Measurements from ENCODE around the gene HAND2.

HAND2 gene

DNA sequence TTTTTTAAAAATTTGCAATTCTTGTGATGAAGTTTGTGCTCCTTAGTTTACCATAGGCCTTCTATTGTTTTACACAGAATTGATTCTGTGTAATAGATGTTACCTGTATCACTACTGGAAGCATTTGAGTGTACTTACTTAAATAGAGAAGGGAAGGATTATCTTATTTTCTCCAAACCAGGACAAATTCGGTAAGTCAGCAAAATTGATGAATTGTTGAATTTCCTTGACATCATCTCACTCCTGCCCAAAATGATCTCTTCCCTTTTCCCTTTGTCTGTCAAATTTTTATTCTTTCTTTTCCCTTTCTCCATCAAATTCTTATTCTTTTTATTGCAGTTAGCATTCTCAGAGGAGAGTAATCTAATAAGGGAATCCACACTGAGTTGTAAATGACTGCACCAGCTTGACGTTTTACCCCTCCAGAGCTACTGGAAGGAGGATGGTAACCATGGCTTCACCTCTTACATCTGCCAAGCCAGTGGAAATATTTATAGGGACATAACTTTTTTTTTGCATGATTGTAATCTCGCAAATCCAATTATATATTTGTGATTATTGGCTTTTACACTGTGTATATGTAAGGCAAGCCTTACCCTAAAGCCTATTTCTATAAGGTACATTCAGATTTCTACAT is 42.6 kb upstream of the HAND2 start:
- no peak overlapping the region for H3K4me3 ChIP-seq (ENCODE audit: low read depth, low read length)
- no peak for DNase-seq (ENCODE audit: low read depth)
- TF ChIP-seq, protein P1, sequence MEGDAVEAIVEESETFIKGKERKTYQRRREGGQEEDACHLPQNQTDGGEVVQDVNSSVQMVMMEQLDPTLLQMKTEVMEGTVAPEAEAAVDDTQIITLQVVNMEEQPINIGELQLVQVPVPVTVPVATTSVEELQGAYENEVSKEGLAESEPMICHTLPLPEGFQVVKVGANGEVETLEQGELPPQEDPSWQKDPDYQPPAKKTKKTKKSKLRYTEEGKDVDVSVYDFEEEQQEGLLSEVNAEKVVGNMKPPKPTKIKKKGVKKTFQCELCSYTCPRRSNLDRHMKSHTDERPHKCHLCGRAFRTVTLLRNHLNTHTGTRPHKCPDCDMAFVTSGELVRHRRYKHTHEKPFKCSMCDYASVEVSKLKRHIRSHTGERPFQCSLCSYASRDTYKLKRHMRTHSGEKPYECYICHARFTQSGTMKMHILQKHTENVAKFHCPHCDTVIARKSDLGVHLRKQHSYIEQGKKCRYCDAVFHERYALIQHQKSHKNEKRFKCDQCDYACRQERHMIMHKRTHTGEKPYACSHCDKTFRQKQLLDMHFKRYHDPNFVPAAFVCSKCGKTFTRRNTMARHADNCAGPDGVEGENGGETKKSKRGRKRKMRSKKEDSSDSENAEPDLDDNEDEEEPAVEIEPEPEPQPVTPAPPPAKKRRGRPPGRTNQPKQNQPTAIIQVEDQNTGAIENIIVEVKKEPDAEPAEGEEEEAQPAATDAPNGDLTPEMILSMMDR (IDR thresholded peaks at IDR 0.05; ENCODE audit: control insufficient read depth, extremely low read depth, insufficient read depth) = no peak

DNA sequence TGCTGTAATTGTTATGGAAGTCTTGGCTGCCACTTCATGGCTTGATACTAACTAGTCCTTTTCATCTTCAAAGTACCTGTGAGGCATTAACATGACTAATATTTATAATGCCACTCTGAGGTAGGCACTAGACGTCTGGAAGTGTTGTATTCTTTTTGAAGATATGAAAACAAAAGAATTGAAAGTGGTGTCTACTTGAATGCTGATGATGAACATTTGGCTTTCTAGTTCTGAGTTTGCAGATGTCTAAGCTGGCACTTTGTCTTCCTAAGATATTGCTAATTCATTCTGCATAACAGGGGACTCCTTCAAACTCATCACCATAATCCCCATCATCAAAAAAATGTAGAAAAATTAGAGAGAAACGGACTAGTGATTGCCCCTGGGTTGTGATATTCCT is 41.6 kb upstream of the HAND2 start:
- no peak overlapping the region for H3K4me3 ChIP-seq (ENCODE audit: low read depth, low read length)
- TF ChIP-seq, protein P1 (IDR thresholded peaks at IDR 0.05; ENCODE audit: control insufficient read depth, extremely low read depth, insufficient read depth) = no peak
- DNase-seq (ENCODE audit: low read depth) = no peak

DNA sequence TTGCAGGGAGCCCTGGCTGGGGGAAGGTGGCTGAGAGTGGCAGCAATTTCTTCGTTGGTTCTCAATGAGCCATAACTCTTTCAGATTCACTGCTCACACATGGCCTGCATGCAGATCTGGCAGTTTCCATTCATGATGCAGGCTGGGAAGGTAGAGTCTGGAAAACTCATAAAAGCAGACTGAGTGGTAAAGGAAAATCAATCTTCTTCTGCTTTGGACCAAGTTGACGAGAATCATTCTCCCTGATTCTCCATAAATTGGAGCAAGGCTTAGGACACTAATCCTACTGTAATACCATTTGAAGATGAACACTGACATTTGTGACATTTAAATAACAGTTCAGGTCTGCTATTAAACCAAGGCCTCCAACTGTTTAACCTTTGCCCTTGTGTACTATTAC is 35.3 kb upstream of the HAND2 start:
- H3K4me3 ChIP-seq (ENCODE audit: low read depth, low read length) = no peak overlapping the region
- DNase-seq (ENCODE audit: low read depth) = no peak
- TF ChIP-seq, protein P1 (IDR thresholded peaks at IDR 0.05; ENCODE audit: control insufficient read depth, extremely low read depth, insufficient read depth) = no peak

DNA sequence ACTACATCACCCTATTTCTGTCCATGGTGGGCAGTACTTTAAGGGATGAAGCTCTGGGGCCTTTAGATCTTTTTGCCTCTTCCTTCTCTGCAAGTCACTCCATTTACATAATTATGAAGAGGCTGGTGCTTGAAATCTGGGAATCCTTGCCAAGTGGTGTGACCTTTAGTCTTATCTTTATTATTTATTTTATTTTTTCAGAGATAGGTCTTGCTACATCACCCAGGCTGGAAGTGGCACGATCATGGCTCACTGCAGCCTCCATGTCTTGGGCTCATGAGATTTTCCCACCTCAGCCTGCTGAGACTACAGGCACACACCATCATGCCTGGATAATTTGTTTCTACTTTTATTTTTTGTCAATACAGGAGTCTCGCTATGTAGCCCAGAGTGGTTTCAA is 34.4 kb upstream of the HAND2 start:
- H3K4me3 ChIP-seq (ENCODE audit: low read depth, low read length) = no peak overlapping the region
- TF ChIP-seq, protein P1 (IDR thresholded peaks at IDR 0.05; ENCODE audit: control insufficient read depth, extremely low read depth, insufficient read depth) = no peak
- no peak for DNase-seq (ENCODE audit: low read depth)

DNA sequence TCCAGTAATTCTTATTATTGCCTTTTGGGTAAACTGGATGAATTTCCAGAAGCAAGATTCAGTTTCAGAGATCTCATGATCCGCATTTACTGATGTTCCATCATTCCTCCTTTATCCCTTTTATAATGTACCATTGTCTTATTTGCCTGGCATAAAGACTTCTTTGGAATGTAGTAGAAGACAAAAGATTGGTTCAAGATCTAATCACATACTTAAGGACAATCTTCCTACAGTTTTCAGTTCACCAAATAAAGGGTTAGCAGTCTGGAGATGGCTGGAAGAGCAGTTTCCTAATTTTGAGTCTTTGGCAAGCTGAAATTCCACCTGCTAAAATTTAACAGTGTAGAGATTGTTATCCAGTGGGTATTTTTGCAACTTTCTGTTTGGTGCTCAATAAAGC is 30.9 kb upstream of the HAND2 start:
- TF ChIP-seq, protein P1 (IDR thresholded peaks at IDR 0.05; ENCODE audit: control insufficient read depth, extremely low read depth, insufficient read depth) = no peak
- no peak for DNase-seq (ENCODE audit: low read depth)

DNA sequence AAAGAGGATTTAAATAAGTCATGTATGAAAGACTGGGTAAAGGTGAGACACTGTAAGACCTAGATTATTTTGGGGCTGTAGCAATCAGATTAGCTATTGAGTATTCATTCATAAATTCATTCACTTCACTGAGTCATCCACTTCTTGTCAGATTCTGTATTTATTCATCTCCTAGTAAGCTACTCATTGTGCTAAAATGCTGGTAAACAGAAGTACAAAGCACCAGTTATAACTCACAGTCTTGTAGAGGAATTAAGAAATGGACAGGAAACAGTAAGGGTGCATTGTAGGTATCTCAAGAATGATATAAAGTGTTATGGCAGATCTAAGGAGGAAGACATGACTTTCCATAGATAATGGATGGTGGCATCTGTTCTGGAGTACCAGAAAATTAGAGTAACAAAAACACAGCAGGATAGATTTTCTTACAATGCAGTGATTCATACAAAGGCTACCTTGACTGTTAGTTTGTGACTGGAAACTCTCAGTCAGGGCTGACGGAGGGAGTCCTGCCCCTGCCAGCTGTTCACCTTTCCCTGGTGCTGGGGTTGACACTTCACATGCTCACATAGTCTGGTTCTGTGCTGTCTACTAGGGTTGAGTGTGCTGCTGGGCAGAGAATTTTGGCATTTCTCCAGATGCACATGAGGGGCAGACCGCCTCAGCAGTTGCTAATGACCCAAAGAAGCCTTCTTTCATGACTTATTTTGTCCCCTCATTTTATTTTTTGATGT is 26.5 kb upstream of the HAND2 start:
- no peak overlapping the region for H3K4me3 ChIP-seq (ENCODE audit: low read depth, low read length)
- TF ChIP-seq, protein P1 (IDR thresholded peaks at IDR 0.05; ENCODE audit: control insufficient read depth, extremely low read depth, insufficient read depth) = no peak
- no peak for DNase-seq (ENCODE audit: low read depth)

More for the DNA sequence above, 30.9 kb upstream of the HAND2 start:
- no peak overlapping the region for H3K4me3 ChIP-seq (ENCODE audit: low read depth, low read length)

Measured in LNCaP clone FGC (cell line).